ENCODE measurements around the gene ARHGAP19.

Gene ARHGAP19

GRCh38 chr10:97203220-97203619, 89.2 kb downstream of the ARHGAP19 start:
- intact Hi-C loops (cut with DNase I) = no loop called here
- peak in 1 of 10 donors; percentile 48 for DNase-seq

GRCh38 chr10:97200616-97201015, 91.8 kb downstream of the ARHGAP19 start:
- intact Hi-C loops (cut with DNase I) = no loop called here
- DNase-seq = peak in 1 of 10 donors; percentile 22

GRCh38 chr10:97199152-97199551, 93.3 kb downstream of the ARHGAP19 start:
- no peak for DNase-seq
- intact Hi-C loops (cut with DNase I) = no loop called here

GRCh38 chr10:97197030-97197500, 95.4 kb downstream of the ARHGAP19 start:
- peak in 2 of 10 donors; percentile 9 to 58 for DNase-seq
- intact Hi-C loops (cut with DNase I) = no loop called here

- DNase-seq = peak in 5 of 10 donors; percentile 21 to 86 (median 76)
- intact Hi-C loops (cut with DNase I) = no loop called here
Observed at GRCh38 chr10:97196223-97197029, 96.0 kb downstream of the ARHGAP19 start.

GRCh38 chr10:97195706-97196222, 96.7 kb downstream of the ARHGAP19 start:
- intact Hi-C loops (cut with DNase I) = no loop called here
- no peak for DNase-seq

- intact Hi-C loops (cut with DNase I) = no loop called here
- DNase-seq = peak in 2 of 10 donors; percentile 24 to 46
Observed at GRCh38 chr10:97192952-97193435, 99.4 kb downstream of the ARHGAP19 start.

GRCh38 chr10:97190450-97190849, 102.0 kb downstream of the ARHGAP19 start:
- peak in 3 of 10 donors; percentile 14 to 37 (median 15) for DNase-seq
- intact Hi-C loops (cut with DNase I) = no loop called here

DNA sequence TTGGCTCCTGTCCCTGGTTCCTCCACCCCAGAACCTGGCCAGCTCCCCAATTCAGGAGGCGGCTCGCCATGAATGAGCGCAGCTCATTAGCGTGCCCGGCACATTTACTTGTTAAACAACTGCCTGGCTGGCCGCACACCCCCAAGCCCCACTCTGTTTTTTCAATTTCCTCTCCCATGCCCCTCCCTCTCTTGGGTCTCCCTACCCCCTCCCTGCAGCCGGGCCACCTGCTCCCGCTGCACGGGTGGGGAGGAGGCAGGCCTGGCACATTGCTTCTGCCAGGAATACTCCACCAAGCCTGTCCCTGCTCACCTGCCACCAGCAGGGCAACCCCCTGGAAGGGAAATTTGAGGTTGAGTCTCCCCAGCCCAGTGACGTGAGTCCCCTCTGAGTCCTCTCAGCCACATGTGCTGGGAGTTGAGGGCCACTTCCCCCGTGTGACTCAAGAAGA, 104.2 kb downstream of the ARHGAP19 start:
- intact Hi-C loops (cut with DNase I) = no loop called here
- DNase-seq = peak in 4 of 10 donors; percentile 59 to 91 (median 85)

GRCh38 chr10:97186911-97187310, 105.5 kb downstream of the ARHGAP19 start:
- peak in 2 of 10 donors; percentile 60 to 67 for DNase-seq
- intact Hi-C loops (cut with DNase I) = no loop called here

- DNase-seq = peak in 5 of 10 donors; percentile 40 to 93 (median 88)
- intact Hi-C loops (cut with DNase I) = no loop called here
Observed at GRCh38 chr10:97185326-97186058, 106.9 kb downstream of the ARHGAP19 start, which contains the start of gene SLIT1. TSS of gene SLIT1 (minus strand) at chr10:97185959. CDS start at chr10:97185674, 285 bp downstream.

DNA sequence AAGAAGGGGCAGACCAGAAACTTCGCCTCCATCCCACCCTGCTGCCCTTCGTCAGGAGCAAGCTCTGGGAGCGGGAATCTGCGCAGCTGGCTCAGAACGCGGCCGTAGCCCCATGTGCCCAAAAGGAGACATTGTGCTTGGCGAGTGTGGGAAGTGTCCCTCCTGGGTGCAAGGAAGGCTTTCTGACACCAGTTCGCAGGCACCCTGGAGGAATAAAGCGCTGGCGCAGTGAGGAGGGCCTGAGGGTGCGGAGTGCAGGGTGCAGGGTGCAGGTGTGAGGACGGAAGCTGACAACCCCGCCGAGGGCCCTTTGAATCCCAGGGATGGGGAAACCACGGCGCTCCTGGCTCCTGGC, 107.5 kb downstream of the ARHGAP19 start:
- peak in 2 of 10 donors; percentile 71 to 84 for DNase-seq
- intact Hi-C loops (cut with DNase I) = no loop called here

DNA sequence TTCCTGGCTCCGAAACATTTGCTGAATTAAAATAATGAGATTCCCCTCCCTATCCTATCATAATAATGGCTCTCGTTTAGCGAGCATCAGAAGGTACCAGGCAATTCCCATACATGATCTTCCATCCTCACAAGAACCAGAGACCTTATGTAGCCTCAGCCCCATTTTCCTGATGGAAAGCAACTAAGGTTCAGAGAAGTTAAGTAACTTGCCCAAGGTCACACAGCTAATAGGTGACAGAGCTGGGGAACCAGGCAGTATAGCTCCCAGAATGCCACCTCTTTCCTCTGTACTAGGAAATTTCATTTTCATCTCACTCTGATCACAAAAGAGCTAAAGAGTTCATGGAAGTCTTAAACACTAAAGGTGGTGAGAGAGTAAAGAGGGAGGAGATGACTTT, 109.1 kb downstream of the ARHGAP19 start:
- intact Hi-C loops (cut with DNase I) = no loop called here
- DNase-seq = no peak

DNA sequence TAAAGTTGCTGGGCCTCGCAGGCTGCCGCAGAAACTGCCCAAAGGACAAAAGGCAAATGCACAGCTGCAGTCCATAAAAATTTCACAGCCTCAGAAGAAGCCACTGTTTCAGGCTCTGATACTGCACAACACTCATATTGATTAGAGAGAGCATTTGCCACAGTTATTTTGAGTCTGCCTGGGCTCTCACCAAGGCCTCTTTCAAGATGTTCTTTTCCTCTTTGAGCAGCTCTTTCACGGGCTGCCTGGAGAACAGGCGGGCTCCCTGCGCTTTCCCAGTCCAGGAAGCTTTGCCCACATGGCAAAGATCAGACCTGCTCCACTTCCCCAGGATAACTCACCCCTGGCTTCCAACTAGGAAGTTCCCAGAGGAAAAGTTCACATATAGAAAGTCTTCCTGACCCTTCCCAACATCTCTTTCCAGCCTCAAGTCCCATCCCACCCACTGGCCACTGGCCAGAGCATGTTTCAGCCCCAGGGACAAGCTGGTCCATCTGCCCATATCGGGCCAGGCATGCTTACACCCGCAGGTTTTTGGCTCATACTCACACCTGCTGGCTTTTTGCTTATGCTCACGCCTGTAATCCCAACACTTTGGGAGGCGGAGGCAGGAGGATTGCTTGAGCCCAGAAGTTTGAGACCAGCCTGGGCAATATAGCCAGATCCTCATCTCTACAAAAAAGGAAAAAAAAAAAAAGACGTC, 110.0 kb downstream of the ARHGAP19 start:
- peak in 3 of 10 donors; percentile 49 to 88 (median 77) for DNase-seq
- intact Hi-C loops (cut with DNase I) = no loop called here

- intact Hi-C loops (cut with DNase I) = no loop called here
- peak in 2 of 10 donors; percentile 62 to 72 for DNase-seq
Observed at GRCh38 chr10:97180986-97181385, 111.5 kb downstream of the ARHGAP19 start.

- intact Hi-C loops (cut with DNase I) = no loop called here
- DNase-seq = peak in 2 of 10 donors; percentile 13 to 68
Observed at GRCh38 chr10:97180363-97180755, 112.1 kb downstream of the ARHGAP19 start.

- intact Hi-C loops (cut with DNase I) = no loop called here
- DNase-seq = peak; percentile 39 to 93 (median 63)
Observed at GRCh38 chr10:97179731-97180362, 112.6 kb downstream of the ARHGAP19 start.

DNA sequence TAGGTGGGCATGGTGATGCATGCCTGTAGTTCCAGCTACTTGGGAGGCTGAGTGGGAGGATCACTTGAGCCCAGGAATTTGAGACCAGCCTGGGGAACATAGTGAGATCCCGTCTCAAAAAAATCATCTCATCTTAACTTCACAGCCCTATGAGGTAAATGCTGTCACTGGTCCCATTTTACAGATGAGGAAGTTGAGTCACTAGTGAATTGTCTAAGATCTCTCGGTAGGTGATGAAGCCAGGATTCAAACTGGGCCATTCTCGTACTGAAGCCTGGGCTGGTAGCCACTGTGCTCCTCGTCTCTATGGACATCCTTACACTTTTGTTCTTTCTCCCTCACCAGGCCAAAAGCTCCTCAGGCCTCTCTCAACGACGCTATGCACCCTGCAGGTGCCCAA, 113.1 kb downstream of the ARHGAP19 start:
- no peak for DNase-seq
- intact Hi-C loops (cut with DNase I) = no loop called here

- no peak for DNase-seq
- intact Hi-C loops (cut with DNase I) = no loop called here
Observed at GRCh38 chr10:97178074-97178473, 114.4 kb downstream of the ARHGAP19 start.

DNA sequence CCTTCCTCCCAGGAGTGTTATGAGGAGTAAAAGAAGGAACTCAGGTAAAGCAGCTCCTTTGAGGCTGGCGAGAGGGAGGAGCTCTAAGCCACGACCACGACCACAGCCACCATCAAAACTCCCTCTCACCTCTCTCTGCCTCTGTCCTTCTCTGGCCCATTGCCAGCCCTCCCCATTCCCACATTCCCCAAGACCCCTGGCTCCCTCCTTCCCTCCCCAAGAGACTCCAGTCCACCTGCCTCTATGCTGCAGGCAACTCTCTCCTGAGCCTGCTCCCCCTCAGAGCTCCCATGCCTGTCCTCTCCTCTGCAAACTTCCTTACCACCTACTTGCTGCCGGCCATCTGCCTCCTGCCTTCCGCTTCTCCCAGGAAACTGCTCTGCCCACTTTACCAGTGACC, 116.2 kb downstream of the ARHGAP19 start:
- intact Hi-C loops (cut with DNase I) = no loop called here
- peak in 2 of 10 donors; percentile 73 to 81 for DNase-seq
